AG10803 (cell line): ENCODE data around the gene PCDHA7.

Experiments used
- DNase-seq: peaks from one replicate; pipeline ENCODE4 v3.0.0; 2010; ENCODE audit warnings: low read depth
- H3K4me3 ChIP-seq: 2 replicates; pipeline ENCODE4 v1.5.1; 2011; ENCODE audit warnings: mild to moderate bottlenecking, low read length, control low read depth
- CTCF ChIP-seq: conservative IDR thresholded peaks from 2 replicates; pipeline ENCODE4 v1.5.1; 2011; ENCODE audit warnings: mild to moderate bottlenecking, low read length, control low read depth, inconsistent platforms

Gene PCDHA7

DNA sequence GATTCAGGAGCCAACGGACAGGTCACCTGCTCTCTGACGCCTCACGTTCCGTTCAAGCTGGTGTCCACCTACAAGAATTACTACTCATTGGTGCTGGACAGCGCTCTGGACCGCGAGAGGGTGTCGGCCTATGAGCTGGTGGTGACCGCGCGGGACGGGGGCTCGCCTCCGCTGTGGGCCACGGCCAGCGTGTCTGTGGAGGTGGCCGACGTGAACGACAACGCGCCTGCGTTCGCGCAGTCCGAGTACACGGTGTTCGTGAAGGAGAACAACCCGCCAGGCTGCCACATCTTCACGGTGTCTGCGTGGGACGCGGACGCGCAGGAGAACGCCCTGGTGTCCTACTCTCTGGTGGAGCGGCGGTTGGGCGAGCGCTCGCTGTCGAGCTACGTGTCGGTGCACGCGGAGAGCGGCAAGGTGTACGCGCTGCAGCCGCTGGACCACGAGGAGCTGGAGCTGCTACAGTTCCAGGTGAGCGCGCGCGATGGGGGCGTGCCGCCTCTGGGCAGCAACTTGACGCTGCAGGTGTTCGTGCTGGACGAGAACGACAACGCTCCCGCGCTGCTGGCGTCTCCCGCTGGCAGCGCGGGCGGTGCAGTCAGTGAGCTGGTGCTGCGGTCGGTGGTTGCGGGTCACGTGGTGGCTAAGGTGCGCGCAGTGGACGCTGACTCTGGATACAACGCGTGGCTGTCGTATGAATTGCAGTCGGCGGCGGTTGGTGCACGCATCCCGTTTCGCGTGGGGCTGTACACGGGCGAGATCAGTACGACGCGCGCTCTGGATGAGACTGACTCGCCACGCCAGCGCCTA lies 23.3 kb downstream of the PCDHA7 start:
- no peak for DNase-seq
- no peak overlapping the region for H3K4me3 ChIP-seq
- TF ChIP-seq CTCF = no peak

DNA sequence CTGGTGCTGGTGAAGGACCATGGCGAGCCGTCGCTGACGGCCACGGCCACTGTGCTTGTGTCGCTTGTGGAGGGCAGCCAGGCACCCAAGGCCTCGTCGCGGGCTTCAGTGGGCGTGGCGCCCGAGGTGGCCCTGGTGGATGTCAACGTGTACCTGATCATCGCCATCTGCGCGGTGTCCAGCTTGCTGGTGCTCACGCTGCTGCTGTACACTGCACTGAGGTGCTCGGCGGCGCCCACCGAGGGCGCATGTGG lies 23.8 kb downstream of the PCDHA7 start:
- DNase-seq = no peak
- H3K4me3 ChIP-seq = no peak overlapping the region
- TF ChIP-seq CTCF = no peak

DNA sequence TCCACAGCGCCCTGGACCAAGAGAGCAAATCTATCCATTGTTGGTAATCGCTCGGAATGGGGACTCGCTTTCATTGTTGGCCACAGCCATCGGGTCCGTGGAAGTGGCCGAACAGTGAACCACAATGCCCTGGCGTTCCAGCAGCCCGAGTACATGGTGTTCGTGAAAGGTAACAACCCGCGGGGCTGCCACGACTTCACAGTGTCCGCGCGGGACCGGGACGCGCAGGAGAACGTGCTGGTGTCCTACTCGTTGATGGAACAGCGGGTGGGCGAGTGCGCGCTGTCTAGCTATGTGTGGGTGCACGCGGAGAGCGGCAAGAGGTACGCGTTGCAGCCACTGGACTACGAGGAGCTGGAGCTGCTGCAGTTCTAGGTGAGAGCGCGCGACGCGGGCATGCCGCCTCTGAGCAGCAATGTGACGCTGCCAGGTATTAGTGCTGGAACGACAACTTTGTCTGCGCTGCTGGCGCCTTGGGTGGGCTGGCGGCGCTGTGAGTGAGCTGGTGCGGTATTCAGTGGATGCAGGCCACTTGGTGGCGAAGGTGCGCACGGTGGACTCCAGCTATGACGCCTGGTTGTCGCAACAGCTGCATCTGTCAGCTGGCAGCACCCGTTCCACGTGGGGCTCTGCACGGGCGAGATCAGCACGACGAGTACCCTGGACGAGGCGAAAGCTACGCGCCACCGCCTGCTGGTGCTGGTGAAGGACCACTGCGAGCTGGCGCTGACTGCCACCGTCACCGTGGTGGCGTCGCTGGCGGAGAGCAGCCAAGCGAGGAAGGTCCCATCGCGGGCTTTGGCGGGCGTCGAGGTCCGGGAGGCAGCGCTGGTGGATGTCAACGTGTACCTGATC lies 28.6 kb downstream of the PCDHA7 start:
- no peak overlapping the region for H3K4me3 ChIP-seq
- DNase-seq = no peak
- TF ChIP-seq CTCF = no peak

DNA sequence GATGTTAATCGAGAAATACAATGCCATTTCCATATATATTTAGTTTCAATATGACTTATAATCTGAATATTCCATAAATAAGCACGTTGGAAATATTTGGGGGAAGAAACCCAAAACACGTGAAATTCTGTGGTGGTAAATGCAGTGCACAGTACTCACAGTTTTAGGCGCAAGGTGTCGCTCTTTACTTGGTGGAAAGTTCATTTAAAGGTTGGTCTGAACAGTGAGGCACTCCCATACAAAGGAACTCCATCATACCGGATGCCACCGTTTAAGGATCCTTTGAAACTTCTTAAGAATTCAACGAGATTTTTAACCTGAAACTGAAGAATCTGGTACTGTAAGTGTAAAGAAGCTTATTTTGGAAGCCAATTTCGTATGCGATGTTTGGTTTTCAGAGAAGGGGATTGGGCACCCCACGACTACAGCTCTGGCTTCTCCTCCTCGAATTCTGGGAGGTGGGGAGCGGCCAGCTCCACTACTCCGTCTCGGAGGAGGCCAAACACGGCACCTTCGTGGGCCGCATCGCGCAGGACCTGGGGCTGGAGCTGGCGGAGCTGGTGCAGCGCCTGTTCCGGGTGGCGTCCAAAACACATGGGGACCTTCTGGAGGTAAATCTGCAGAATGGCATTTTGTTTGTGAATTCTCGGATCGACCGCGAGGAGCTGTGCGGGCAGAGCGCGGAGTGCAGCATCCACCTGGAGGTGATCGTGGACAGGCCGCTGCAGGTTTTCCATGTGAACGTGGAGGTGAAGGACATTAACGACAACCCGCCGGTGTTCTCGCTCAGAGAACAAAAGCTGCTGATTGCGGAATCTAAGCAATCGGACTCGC lies 34.9 kb downstream of the PCDHA7 start, which contains the start of gene PCDHA11:
PCDHA11 (plus strand) TSS at position 237 of the 834 bp plus-strand sequence; CDS start at position 384, 147 bp downstream.
- peak; percentile 24; the same call in 1 of the 2 replicates for TF ChIP-seq CTCF
- no peak within 1 kb of the TSS for H3K4me3 ChIP-seq
- no peak for DNase-seq

DNA sequence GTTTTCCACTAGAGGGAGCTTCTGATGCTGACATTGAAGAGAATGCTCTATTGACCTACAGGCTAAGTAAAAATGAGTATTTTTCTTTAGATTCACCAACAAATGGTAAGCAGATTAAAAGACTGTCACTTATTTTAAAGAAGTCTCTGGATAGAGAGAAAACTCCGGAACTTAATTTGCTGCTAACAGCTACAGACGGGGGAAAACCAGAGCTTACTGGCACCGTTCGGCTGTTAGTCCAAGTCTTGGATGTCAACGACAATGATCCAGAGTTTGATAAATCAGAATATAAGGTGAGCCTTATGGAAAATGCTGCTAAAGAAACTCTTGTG lies 35.5 kb downstream of the PCDHA7 start:
- peak; percentile 32 for TF ChIP-seq CTCF
- DNase-seq = no peak
- H3K4me3 ChIP-seq = no peak overlapping the region

- no peak for TF ChIP-seq CTCF
- no peak overlapping the region for H3K4me3 ChIP-seq
- DNase-seq = no peak
Measured at GRCh38 chr5:140870221-140871201, 36.4 kb downstream of the PCDHA7 start.
